SK-N-SH treated with all-trans-retinoic acid at 6 μM for 48 hours (cell line): ENCODE measurements around the gene USP6NL.

Source experiments
- ATAC-seq: fragments of 200-7000 bp; cut with Tn5 transposase; 3 replicates; pipeline ENCODE4 v1.9.1; 2020; ENCODE audit warnings: mild to moderate bottlenecking, moderate library complexity
- ARNTL ChIP-seq: fragments of 450-650 bp; formaldehyde crosslinking; IDR thresholded peaks from 2 replicates; pipeline ENCODE4 v1.5.0; 2020; ENCODE audit warnings: low read depth, mild to moderate bottlenecking, moderate library complexity, borderline replicate concordance
- BACH2 ChIP-seq: fragments of 250-450 bp; sonication (Bioruptor Pico); IDR thresholded peaks from 2 replicates; pipeline ENCODE4 v1.9.0; 2021; ENCODE audit warnings: mild to moderate bottlenecking, borderline replicate concordance
- OSR1 ChIP-seq: fragments of 250-450 bp; sonication (Bioruptor Pico); IDR thresholded peaks from 2 replicates; pipeline ENCODE4 v1.8.0; 2022; ENCODE audit warnings: moderate library complexity, mild to moderate bottlenecking, inconsistent platforms
- PPARA ChIP-seq: fragments of 250-450 bp; sonication (Bioruptor Pico); IDR thresholded peaks from 2 replicates; pipeline ENCODE4 v1.5.0; 2020; ENCODE audit warnings: mild to moderate bottlenecking, borderline replicate concordance
- SNAI2 ChIP-seq: fragments of 250-450 bp; sonication (Bioruptor Pico); IDR thresholded peaks from 2 replicates; pipeline ENCODE4 v1.5.0; 2020; ENCODE audit warnings: mild to moderate bottlenecking, moderate library complexity
- ZC3H10 ChIP-seq: fragments of 250-450 bp; sonication (Bioruptor Pico); IDR thresholded peaks from 2 replicates; pipeline ENCODE4 v1.5.1; 2021; ENCODE audit warnings: mild to moderate bottlenecking, moderate library complexity
- ZFP30 ChIP-seq: fragments of 450-650 bp; formaldehyde crosslinking; IDR thresholded peaks from 2 replicates; pipeline ENCODE4 v1.5.0; 2022; ENCODE audit warnings: mild to moderate bottlenecking, moderate library complexity
- ZNF565 ChIP-seq: fragments of 450-650 bp; formaldehyde crosslinking; conservative IDR thresholded peaks from 2 replicates; pipeline ENCODE4 v1.5.0; 2020; ENCODE audit warnings: low read depth, mild to moderate bottlenecking, moderate library complexity
- ZNF8 ChIP-seq: fragments of 450-650 bp; formaldehyde crosslinking; IDR thresholded peaks from 2 replicates; pipeline ENCODE4 v1.5.0; 2020; ENCODE audit warnings: mild to moderate bottlenecking, moderate library complexity
- TF ChIP-seq, protein P1 (sequence below): fragments of 250-450 bp; sonication (Bioruptor Pico); IDR thresholded peaks from 2 replicates; pipeline ENCODE4 v1.8.0; 2021; ENCODE audit warnings: low read depth, mild to moderate bottlenecking, moderate library complexity, borderline replicate concordance
- TF ChIP-seq, protein P2 (sequence below): fragments of 250-450 bp; sonication (Bioruptor Pico); IDR thresholded peaks from 2 replicates; pipeline ENCODE4 v1.5.0; 2020; ENCODE audit warnings: mild to moderate bottlenecking, moderate library complexity
- TF ChIP-seq, protein P3 (sequence below): fragments of 250-450 bp; sonication (Bioruptor Pico); IDR thresholded peaks from 2 replicates; pipeline ENCODE4 v1.8.0; 2020; ENCODE audit warnings: mild to moderate bottlenecking, moderate library complexity, borderline replicate concordance
- TF ChIP-seq, protein P4 (sequence below): fragments of 250-450 bp; sonication (Bioruptor Pico); IDR thresholded peaks from 2 replicates; pipeline ENCODE4 v1.5.1; 2020; ENCODE audit warnings: low read depth, mild to moderate bottlenecking, moderate library complexity

USP6NL gene

DNA sequence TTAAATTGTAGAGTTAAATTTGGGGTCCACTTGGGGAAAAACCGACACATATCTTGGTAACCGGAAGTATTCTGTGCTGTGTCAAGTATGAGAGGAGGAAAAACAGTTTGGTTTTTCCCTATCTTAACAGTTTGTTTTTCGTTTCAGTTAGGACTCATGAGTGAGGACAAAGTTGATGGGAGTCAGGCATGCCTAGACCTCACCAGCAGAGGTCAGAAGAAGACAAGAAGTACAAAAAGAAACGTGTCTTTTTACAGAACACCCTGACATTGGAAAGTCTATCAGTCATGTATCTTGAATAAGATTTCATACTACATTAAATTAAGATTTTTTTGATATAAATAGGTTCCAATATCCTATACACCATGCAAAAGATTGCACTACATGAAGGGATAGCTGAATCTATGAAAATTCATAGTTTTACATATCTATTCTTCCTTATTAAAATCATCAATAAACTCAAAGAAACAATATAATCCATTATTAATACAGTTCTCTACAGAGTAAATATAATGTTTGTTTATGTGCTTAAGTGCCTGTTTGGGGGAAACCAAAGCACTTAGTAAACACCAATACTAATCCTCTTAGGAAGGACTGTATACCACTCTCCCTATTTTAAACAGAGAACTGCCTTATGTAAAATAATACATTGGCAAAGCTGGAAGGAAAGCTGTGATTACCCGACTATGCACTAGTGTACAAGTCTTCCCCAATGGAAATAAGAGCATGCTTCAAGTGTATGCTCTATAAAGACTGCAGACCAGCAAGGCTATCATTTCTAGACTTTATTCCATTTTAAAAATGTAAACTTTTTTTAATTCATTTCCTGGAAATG is 95.6 kb downstream of the USP6NL start:
- TF ChIP-seq SNAI2 (CRISPR knock-in tag) (no peak), OSR1 (CRISPR knock-in tag) (no peak), ZC3H10 (no peak)
- TF ChIP-seq, protein P1, sequence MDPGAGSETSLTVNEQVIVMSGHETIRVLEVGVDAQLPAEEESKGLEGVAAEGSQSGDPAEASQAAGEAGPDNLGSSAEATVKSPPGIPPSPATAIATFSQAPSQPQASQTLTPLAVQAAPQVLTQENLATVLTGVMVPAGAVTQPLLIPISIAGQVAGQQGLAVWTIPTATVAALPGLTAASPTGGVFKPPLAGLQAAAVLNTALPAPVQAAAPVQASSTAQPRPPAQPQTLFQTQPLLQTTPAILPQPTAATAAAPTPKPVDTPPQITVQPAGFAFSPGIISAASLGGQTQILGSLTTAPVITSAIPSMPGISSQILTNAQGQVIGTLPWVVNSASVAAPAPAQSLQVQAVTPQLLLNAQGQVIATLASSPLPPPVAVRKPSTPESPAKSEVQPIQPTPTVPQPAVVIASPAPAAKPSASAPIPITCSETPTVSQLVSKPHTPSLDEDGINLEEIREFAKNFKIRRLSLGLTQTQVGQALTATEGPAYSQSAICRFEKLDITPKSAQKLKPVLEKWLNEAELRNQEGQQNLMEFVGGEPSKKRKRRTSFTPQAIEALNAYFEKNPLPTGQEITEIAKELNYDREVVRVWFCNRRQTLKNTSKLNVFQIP (CRISPR knock-in tag), result no peak
- TF ChIP-seq, protein P2, sequence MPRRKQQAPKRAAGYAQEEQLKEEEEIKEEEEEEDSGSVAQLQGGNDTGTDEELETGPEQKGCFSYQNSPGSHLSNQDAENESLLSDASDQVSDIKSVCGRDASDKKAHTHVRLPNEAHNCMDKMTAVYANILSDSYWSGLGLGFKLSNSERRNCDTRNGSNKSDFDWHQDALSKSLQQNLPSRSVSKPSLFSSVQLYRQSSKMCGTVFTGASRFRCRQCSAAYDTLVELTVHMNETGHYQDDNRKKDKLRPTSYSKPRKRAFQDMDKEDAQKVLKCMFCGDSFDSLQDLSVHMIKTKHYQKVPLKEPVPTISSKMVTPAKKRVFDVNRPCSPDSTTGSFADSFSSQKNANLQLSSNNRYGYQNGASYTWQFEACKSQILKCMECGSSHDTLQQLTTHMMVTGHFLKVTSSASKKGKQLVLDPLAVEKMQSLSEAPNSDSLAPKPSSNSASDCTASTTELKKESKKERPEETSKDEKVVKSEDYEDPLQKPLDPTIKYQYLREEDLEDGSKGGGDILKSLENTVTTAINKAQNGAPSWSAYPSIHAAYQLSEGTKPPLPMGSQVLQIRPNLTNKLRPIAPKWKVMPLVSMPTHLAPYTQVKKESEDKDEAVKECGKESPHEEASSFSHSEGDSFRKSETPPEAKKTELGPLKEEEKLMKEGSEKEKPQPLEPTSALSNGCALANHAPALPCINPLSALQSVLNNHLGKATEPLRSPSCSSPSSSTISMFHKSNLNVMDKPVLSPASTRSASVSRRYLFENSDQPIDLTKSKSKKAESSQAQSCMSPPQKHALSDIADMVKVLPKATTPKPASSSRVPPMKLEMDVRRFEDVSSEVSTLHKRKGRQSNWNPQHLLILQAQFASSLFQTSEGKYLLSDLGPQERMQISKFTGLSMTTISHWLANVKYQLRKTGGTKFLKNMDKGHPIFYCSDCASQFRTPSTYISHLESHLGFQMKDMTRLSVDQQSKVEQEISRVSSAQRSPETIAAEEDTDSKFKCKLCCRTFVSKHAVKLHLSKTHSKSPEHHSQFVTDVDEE, result no peak
- TF ChIP-seq, protein P3, sequence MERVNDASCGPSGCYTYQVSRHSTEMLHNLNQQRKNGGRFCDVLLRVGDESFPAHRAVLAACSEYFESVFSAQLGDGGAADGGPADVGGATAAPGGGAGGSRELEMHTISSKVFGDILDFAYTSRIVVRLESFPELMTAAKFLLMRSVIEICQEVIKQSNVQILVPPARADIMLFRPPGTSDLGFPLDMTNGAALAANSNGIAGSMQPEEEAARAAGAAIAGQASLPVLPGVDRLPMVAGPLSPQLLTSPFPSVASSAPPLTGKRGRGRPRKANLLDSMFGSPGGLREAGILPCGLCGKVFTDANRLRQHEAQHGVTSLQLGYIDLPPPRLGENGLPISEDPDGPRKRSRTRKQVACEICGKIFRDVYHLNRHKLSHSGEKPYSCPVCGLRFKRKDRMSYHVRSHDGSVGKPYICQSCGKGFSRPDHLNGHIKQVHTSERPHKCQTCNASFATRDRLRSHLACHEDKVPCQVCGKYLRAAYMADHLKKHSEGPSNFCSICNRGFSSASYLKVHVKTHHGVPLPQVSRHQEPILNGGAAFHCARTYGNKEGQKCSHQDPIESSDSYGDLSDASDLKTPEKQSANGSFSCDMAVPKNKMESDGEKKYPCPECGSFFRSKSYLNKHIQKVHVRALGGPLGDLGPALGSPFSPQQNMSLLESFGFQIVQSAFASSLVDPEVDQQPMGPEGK (CRISPR knock-in tag), result no peak
- TF ChIP-seq, all 23 proteins: peak for 0
- ATAC-seq, result peak; percentile 93

DNA sequence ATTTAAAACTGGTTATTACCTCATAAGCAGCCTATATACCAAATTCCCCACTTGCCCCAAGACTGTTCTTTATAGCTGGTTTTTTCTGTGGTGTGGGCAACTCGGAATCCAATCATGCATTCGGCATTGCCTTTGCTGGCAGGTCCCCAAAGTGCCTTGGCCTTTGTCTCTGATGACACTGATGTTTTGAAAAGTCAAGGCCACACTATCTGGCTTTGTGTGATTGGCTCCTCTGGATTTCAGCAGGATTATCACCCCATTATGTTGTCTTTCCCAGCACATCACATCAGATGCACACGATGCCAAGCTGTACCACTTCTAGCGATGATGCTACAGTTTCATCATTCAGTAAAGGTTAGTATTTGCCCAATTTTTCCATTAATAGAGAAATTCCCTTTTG is 97.7 kb downstream of the USP6NL start:
- ATAC-seq, result no peak

More for the DNA sequence above, 97.7 kb downstream of the USP6NL start:
- TF ChIP-seq ZNF8 (CRISPR knock-in tag) (no peak), PPARA (CRISPR knock-in tag) (no peak), ZFP30 (CRISPR knock-in tag) (no peak), BACH2 (no peak), ARNTL (CRISPR knock-in tag) (no peak), SNAI2 (CRISPR knock-in tag) (no peak), ZNF565 (no peak), ZC3H10 (no peak)
- TF ChIP-seq, protein P2, result no peak
- TF ChIP-seq, protein P3 (CRISPR knock-in tag), result no peak
- TF ChIP-seq, protein P4, sequence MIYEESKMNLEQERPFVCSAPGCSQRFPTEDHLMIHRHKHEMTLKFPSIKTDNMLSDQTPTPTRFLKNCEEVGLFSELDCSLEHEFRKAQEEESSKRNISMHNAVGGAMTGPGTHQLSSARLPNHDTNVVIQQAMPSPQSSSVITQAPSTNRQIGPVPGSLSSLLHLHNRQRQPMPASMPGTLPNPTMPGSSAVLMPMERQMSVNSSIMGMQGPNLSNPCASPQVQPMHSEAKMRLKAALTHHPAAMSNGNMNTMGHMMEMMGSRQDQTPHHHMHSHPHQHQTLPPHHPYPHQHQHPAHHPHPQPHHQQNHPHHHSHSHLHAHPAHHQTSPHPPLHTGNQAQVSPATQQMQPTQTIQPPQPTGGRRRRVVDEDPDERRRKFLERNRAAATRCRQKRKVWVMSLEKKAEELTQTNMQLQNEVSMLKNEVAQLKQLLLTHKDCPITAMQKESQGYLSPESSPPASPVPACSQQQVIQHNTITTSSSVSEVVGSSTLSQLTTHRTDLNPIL (CRISPR knock-in tag), result no peak
